Muscle of leg (tissue), 11 donors: ENCODE results near the gene RGL3. TPM values are rescaled to one million over a fixed set of nuclear protein-coding genes. Genes with fewer than 3 reads are reported as not detected.
A peak's percentile ranks its signal among the peaks of the same experiment; 100 is the strongest.
"Not testable (repeated sequence)": the region's sequence is repeated elsewhere in the genome, so short reads cannot be mapped to it uniquely, and the experiment has no call there.

Source experiments
- DNase-seq: peaks from one replicate; pipeline ENCODE4 v3.0.0; 2013
- H3K27ac ChIP-seq: one replicate; pipeline ENCODE4 v1.5.1; 2013; ENCODE audit warnings: mild to moderate bottlenecking, low read length, control low read depth
- H3K27me3 ChIP-seq: one replicate; pipeline ENCODE4 v1.6.1; 2013; ENCODE audit warnings: low read length; ENCODE audit not compliant: control insufficient read depth, insufficient read depth
- H3K36me3 ChIP-seq: one replicate; pipeline ENCODE4 v1.6.1; 2013; ENCODE audit warnings: low read length; ENCODE audit not compliant: control insufficient read depth, insufficient read depth
- H3K4me1 ChIP-seq: one replicate; pipeline ENCODE4 v1.6.1; 2013; ENCODE audit warnings: low read length; ENCODE audit not compliant: control insufficient read depth, insufficient read depth
- H3K4me3 ChIP-seq: one replicate; pipeline ENCODE4 v1.5.1; 2013; ENCODE audit warnings: low read length, control low read depth
- H3K9me3 ChIP-seq: replicated peaks from 2 replicates; pipeline ENCODE4 v1.6.1; 2013; ENCODE audit warnings: low read depth, low read length; ENCODE audit not compliant: control insufficient read depth
- WGBS: methylation state at CpG from one replicate; pipeline ENCODE4 v1.1.5; 2013; ENCODE audit warnings: missing lambda C conversion rate; ENCODE audit not compliant: insufficient coverage; 5-methylcytosine and 5-hydroxymethylcytosine counted together
- polyA plus RNA-seq, 8 donors: library from polyadenylated mRNA; unstranded; fragments of 120-200 nt; gene quantifications; one replicate each; pipeline versions ENCODE4 v1.2.1 to v1.2.3, GENCODE V29; 2013; ENCODE audit warnings: inconsistent platforms in 1 of 8, low replicate concordance in 1 of 8; ENCODE audit not compliant: insufficient read length in 8 of 8, insufficient read depth in 1 of 8
- total RNA-seq: library from RNA; stranded (reverse); fragments of 120-200 nt; gene quantifications from one replicate; pipeline ENCODE4 v1.2.4, GENCODE V29; 2013

RGL3 gene
- total and polyA plus RNA-seq, 9 donors = 0.12 to 2.3 (median 0.38) TPM

DNA sequence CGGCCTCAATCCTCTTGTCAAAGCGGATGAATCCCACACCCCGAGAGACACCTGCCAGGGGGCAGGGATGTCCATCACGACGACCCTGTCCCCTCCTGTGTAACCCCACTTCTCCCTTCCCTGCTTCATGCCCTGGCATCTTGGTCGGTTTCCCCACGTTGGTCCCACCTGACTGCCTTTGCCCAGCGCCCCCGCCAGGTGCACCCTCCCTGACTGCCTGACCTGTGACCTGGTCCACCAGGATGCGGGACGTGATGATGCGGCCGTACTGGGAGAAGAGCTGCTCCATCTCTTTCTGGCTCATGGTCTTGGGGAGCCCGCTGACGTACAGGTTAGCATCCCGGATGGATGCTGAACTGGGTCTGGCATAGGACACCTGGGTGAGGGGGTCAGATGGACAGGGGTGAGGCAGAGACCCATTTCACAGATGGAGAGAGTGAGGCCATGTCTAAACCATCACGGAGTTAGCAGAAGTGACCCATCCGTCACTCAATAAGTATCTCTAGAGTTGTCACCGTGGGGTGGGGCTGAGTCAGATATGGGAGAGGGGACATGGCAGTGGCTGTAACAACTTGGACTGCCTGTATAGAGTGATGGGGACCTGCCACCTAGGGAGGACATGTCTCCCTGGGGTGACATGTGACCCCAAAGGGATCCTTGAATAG is 39.3 kb upstream of the RGL3 start:
- no peak overlapping the region for H3K27ac ChIP-seq
- no peak for DNase-seq
- no peaks in the 10 kb centered on the region for H3K4me1 ChIP-seq
- WGBS = 82% methylated on average over 16 of the region's 19 CpGs
- H3K36me3 ChIP-seq = no peaks in the 10 kb centered on the region
- no peak overlapping the region for H3K4me3 ChIP-seq
- peaks cover 2% of the 10 kb centered on the region for H3K27me3 ChIP-seq
- H3K9me3 ChIP-seq = no peaks in the 10 kb centered on the region

- DNase-seq = no peak
- Histone ChIP-seq H3K4me1 (no peaks in the 10 kb centered on the region), H3K9me3 (no peaks in the 10 kb centered on the region), H3K27ac (no peak overlapping the region), H3K36me3 (no peaks in the 10 kb centered on the region), H3K4me3 (no peak overlapping the region), H3K27me3 (peaks cover 2% of the 10 kb centered on the region)
- WGBS = 82% methylated on average over 16 of the region's 20 CpGs
These were observed 38.7 kb upstream of the RGL3 start for GRCh38 chr19:11457831-11458230.

DNA sequence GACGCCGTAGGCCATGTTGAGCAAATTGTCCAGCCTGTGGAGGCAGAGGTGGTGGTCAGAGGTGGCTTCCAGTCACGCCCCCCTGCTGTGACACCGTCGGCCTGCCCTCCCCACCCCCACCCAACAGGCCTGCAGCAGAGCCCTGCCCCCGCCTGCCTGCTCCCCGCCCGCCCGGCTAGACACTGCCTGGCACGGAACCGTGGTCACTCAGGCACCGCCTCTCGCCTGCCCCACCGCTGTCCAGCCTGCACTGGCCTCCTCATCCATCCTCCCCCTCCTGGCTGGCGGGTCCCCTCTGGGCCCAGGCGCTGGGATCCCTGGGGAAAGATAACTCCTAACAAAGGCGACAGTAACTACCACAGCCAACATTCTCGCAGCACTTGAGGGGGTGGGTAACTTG is 38.0 kb upstream of the RGL3 start:
- Histone ChIP-seq H3K4me3 (no peak overlapping the region), H3K27ac (no peak overlapping the region), H3K4me1 (no peaks in the 10 kb centered on the region), H3K27me3 (peaks cover 2% of the 10 kb centered on the region), H3K36me3 (no peaks in the 10 kb centered on the region), H3K9me3 (no peaks in the 10 kb centered on the region)
- DNase-seq = no peak
- 15% methylated on average over 9 of the region's 18 CpGs for WGBS

DNA sequence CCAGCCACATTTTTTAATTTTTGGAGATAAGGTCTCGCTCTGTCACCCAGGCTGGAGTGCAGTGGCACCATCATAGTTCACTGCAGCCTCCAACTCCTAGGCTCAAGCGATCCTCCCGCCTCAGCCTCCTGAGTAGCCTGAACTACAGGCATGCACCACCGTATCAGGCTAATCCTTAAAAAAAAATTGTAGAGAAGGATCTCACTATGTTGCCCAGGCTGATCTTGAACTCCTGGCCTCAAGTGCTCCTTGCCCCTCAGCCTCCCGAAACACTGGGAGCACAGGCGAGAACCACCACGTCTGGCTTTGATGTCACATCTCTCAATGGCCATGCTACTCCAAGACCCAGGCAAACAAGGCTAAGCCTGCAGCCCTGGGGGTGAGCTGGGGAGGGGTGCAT is 37.5 kb upstream of the RGL3 start:
- H3K27me3 ChIP-seq = peaks cover 2% of the 10 kb centered on the region
- no peak for DNase-seq
- WGBS = 91% methylated on average over 5 of the region's 7 CpGs
- peaks cover 3% of the 10 kb centered on the region for H3K4me1 ChIP-seq
- H3K27ac ChIP-seq = no peak overlapping the region
- no peak overlapping the region for H3K4me3 ChIP-seq
- H3K36me3 ChIP-seq = no peaks in the 10 kb centered on the region
- no peaks in the 10 kb centered on the region for H3K9me3 ChIP-seq

DNA sequence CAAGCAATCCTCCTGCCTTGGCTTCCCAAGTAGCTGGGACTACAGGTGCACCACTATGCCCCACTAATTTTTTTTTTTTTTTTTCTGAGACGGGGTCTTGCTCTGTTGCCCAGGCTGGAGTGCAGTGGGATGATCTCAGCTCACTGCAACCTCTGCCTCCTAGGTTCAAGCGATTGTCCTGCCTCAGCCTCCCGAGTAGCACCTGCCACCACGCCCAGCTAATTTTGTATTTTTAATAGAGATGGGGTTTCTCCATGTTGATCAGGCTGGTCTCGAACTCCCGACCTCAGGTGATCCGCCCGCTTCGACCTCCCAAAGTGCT is 36.1 kb upstream of the RGL3 start:
- not testable (repeated sequence) for H3K4me1 ChIP-seq

DNA sequence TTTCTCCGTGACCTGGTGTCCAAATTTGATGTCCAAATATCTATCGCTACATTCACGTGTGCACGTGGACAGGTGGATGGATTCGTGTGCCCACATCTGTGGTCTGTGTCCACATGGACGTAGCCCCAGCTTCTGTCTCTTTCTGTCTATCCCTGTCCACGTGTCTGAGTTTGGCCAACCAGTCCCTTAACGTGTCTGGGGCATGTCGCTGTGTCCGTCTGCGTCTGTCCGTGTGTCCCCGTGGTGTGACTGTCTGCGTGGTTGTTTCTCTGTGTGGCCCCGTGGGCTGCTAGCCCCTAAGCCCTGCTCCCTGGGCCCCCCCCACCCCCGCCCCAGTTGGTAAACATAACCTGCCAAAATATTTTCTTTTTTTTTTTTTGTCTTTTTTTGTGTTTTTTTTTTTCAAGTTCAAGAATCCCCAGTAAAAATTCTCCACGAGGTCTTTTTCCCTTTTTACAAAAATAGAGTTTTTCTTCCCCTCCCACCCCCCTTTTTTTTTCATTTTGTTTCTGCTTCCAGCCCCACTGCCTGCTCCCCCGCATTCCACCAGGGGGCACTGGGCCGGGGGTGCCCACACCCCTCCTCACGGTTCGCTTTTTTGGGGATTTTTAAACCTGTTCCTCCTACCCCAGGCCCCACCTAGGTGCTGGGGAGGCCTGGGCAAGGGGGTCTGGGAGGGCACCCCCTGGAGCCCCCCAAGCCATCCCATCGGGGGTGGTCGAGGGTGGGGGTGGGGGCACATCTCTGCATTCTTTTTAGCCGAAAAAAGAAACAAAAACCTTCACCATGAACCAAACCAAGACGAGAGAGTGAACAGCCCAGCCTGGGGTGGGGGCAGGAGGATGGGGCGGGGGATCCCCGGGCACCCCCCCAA is 34.6 kb upstream of the RGL3 start:
- H3K9me3 ChIP-seq = no peaks in the 10 kb centered on the region
- no peak overlapping the region for H3K4me3 ChIP-seq
- DNase-seq = no peak
- 63% methylated on average over 14 of the region's 27 CpGs for WGBS
- no peak overlapping the region for H3K27ac ChIP-seq
- H3K4me1 ChIP-seq = peaks cover 6% of the 10 kb centered on the region
- H3K36me3 ChIP-seq = peaks cover 13% of the 10 kb centered on the region
- H3K27me3 ChIP-seq = peaks cover 2% of the 10 kb centered on the region

More for the DNA sequence above, 36.1 kb upstream of the RGL3 start:
- not testable (repeated sequence) for H3K36me3 ChIP-seq, DNase-seq, H3K27ac ChIP-seq, H3K9me3 ChIP-seq, H3K4me3 ChIP-seq, H3K27me3 ChIP-seq
- WGBS = no CpG with 5 or more reads among the region's 9 CpGs

GRCh38 chr19:11452620-11453310 is 33.7 kb upstream of the RGL3 start:
- Histone ChIP-seq H3K27ac (no peak overlapping the region), H3K36me3 (peaks cover 22% of the 10 kb centered on the region), H3K4me1 (peaks cover 6% of the 10 kb centered on the region), H3K27me3 (no peaks in the 10 kb centered on the region), H3K4me3 (no peak overlapping the region), H3K9me3 (no peaks in the 10 kb centered on the region)
- DNase-seq = no peak
- WGBS = 63% methylated on average over 19 of the region's 33 CpGs

- peaks cover 6% of the 10 kb centered on the region for H3K4me1 ChIP-seq
- H3K27ac ChIP-seq = no peak overlapping the region
- no peak overlapping the region for H3K4me3 ChIP-seq
- no peaks in the 10 kb centered on the region for H3K27me3 ChIP-seq
- WGBS = 22% methylated on average over 4 of the region's 25 CpGs
- peaks cover 29% of the 10 kb centered on the region for H3K36me3 ChIP-seq
- DNase-seq = peak; percentile 40
- H3K9me3 ChIP-seq = no peaks in the 10 kb centered on the region
These were observed 32.9 kb upstream of the RGL3 start for GRCh38 chr19:11451871-11452619.

GRCh38 chr19:11451327-11451870 is 32.3 kb upstream of the RGL3 start:
- peaks cover 36% of the 10 kb centered on the region for H3K36me3 ChIP-seq
- no peak for DNase-seq
- H3K27me3 ChIP-seq = no peaks in the 10 kb centered on the region
- H3K4me3 ChIP-seq = no peak overlapping the region
- H3K27ac ChIP-seq = no peak overlapping the region
- no CpG with 5 or more reads among the region's 13 CpGs for WGBS
- H3K9me3 ChIP-seq = no peaks in the 10 kb centered on the region
- peaks cover 6% of the 10 kb centered on the region for H3K4me1 ChIP-seq
